HT1080 (cell line): ENCODE results near the gene FEM1C. TPM values are rescaled to one million over a fixed set of nuclear protein-coding genes. Genes with fewer than 3 reads are reported as not detected.

Experiments used
- DNase-seq: peaks from one replicate; pipeline ENCODE4 v3.0.0-alpha.2; 2015; ENCODE audit warnings: low read depth
- polyA plus RNA-seq, 2 experiments: library from polyadenylated mRNA; depleted of rRNA; stranded (reverse); fragments of >200 nt; gene quantifications; 2 replicates each; pipeline ENCODE4 v1.2.3, GENCODE V29; 2015
- total RNA-seq: library from RNA; depleted of rRNA; stranded (reverse); fragments of >200 nt; shearing (Covaris generic); gene quantifications from 2 replicates; pipeline ENCODE4 v1.2.3, GENCODE V29; 2014; rRNA removed

FEM1C gene
- total RNA-seq, result 8.1 and 12.9 TPM in 2 replicates
- polyA plus RNA-seq (2015; cell fraction: cytosol; rRNA removed), result 11.7 and 15.9 TPM in 2 replicates
- polyA plus RNA-seq (2015; cell fraction: nucleus; rRNA removed), result 19.4 and 22.0 TPM in 2 replicates

- DNase-seq, result peak; percentile 95
These were observed at the start of gene FEM1C for GRCh38 chr5:115544436-115545350. TSS of gene FEM1C (minus strand) at chr5:115544775. CDS start at chr5:115543493, 1,282 bp downstream.

GRCh38 chr5:115589043-115589442, 44.5 kb upstream of the FEM1C start:
- DNase-seq, result no peak

- no peak for DNase-seq
These were observed 44.1 kb upstream of the FEM1C start for GRCh38 chr5:115588640-115589039.

- no peak for DNase-seq
These were observed 42.1 kb upstream of the FEM1C start for GRCh38 chr5:115586525-115587146.

GRCh38 chr5:115585265-115585664, 40.7 kb upstream of the FEM1C start:
- DNase-seq, result no peak

- no peak for DNase-seq
These were observed 39.9 kb upstream of the FEM1C start for GRCh38 chr5:115584501-115584900.

- peak; percentile 91 for DNase-seq
These were observed 38.9 kb upstream of the FEM1C start for GRCh38 chr5:115583474-115583873.

GRCh38 chr5:115580941-115581340, 36.4 kb upstream of the FEM1C start:
- no peak for DNase-seq

- DNase-seq, result no peak
These were observed 35.2 kb upstream of the FEM1C start for GRCh38 chr5:115579747-115580173.

- no peak for DNase-seq
These were observed 34.6 kb upstream of the FEM1C start for GRCh38 chr5:115579216-115579615.

GRCh38 chr5:115578657-115579056, 34.1 kb upstream of the FEM1C start:
- DNase-seq, result no peak

GRCh38 chr5:115577741-115578140, 33.2 kb upstream of the FEM1C start:
- no peak for DNase-seq

- DNase-seq, result no peak
These were observed 32.8 kb upstream of the FEM1C start for GRCh38 chr5:115577329-115577728.

GRCh38 chr5:115575167-115576070, 30.8 kb upstream of the FEM1C start:
- DNase-seq, result peak; percentile 95

GRCh38 chr5:115573133-115573532, 28.6 kb upstream of the FEM1C start:
- DNase-seq, result peak; percentile 84

- DNase-seq, result no peak
These were observed 26.9 kb upstream of the FEM1C start for GRCh38 chr5:115571441-115571878.

- no peak for DNase-seq
These were observed 24.1 kb upstream of the FEM1C start for GRCh38 chr5:115568668-115569067.

GRCh38 chr5:115565233-115565632, 20.7 kb upstream of the FEM1C start:
- DNase-seq, result no peak

- DNase-seq, result no peak
These were observed 16.6 kb upstream of the FEM1C start for GRCh38 chr5:115561176-115561575.

GRCh38 chr5:115559524-115559923, 14.9 kb upstream of the FEM1C start:
- peak; percentile 63 for DNase-seq

- no peak for DNase-seq
These were observed 13.9 kb upstream of the FEM1C start for GRCh38 chr5:115558388-115558956.
